GM19452 (cell line): Measurements from ENCODE around the gene UBE2D1.
A peak's percentile ranks its signal among the peaks of the same experiment; 100 is the strongest.
"Not testable (repeated sequence)": the region's sequence is repeated elsewhere in the genome, so short reads cannot be mapped to it uniquely, and the experiment has no call there.

Experiments used
- ATAC-seq: cut with Tn5 transposase; IDR thresholded peaks from one replicate; pipeline ENCODE4 v1.9.1; 2021; ENCODE audit not compliant: unreplicated experiment

The UBE2D1 gene

GRCh38 chr10:58373442-58373827, 38.6 kb downstream of the UBE2D1 start:
- no peak for ATAC-seq

GRCh38 chr10:58382489-58382995, 47.7 kb downstream of the UBE2D1 start:
- ATAC-seq: no peak

GRCh38 chr10:58384095-58384494, 49.3 kb downstream of the UBE2D1 start:
- ATAC-seq: peak; percentile 55

- ATAC-seq: peak; percentile 3
Measured at GRCh38 chr10:58384544-58384998, 49.8 kb downstream of the UBE2D1 start.

- ATAC-seq: peak; percentile 74
Measured at GRCh38 chr10:58384999-58385783, 50.4 kb downstream of the UBE2D1 start, which contains the start of gene TFAM. TSS of gene TFAM (plus strand) at chr10:58385410. CDS start at chr10:58385548, 138 bp downstream.

- ATAC-seq: peak; percentile 6
Measured at GRCh38 chr10:58385784-58386112, 50.9 kb downstream of the UBE2D1 start.

- ATAC-seq: no peak
Measured at GRCh38 chr10:58389024-58389423, 54.2 kb downstream of the UBE2D1 start.

- ATAC-seq: no peak
Measured at GRCh38 chr10:58393317-58393716, 58.5 kb downstream of the UBE2D1 start.

GRCh38 chr10:58394471-58394870, 59.7 kb downstream of the UBE2D1 start:
- ATAC-seq: no peak

GRCh38 chr10:58396057-58396456, 61.3 kb downstream of the UBE2D1 start:
- ATAC-seq: no peak

GRCh38 chr10:58397830-58398229, 63.0 kb downstream of the UBE2D1 start:
- ATAC-seq: no peak

GRCh38 chr10:58399410-58399809, 64.6 kb downstream of the UBE2D1 start:
- ATAC-seq: no peak

GRCh38 chr10:58400609-58401008, 65.8 kb downstream of the UBE2D1 start:
- no peak for ATAC-seq

GRCh38 chr10:58404001-58404400, 69.2 kb downstream of the UBE2D1 start:
- no peak for ATAC-seq

- no peak for ATAC-seq
Measured at GRCh38 chr10:58409956-58410610, 75.3 kb downstream of the UBE2D1 start.

GRCh38 chr10:58412502-58412961, 77.7 kb downstream of the UBE2D1 start:
- no peak for ATAC-seq

- no peak for ATAC-seq
Measured at GRCh38 chr10:58414270-58415041, 79.7 kb downstream of the UBE2D1 start.

- ATAC-seq: no peak
Measured at GRCh38 chr10:58415757-58416156, 81.0 kb downstream of the UBE2D1 start.

- ATAC-seq: not testable (repeated sequence)
Measured at GRCh38 chr10:58417902-58418301, 83.1 kb downstream of the UBE2D1 start.
